Hepatocyte (in vitro differentiated cells): ENCODE data around the gene RPL18.
"Not testable (repeated sequence)": the region's sequence is repeated elsewhere in the genome, so short reads cannot be mapped to it uniquely, and the experiment has no call there.

ENCODE experiments used
- CTCF ChIP-seq: fragments of 200-600 bp; sonication (generic); IDR thresholded peaks from 2 replicates; pipeline ENCODE4 v1.5.1; 2016; ENCODE audit warnings: antibody characterized with exemption, mild to moderate bottlenecking; ENCODE audit not compliant: poor library complexity
- EZH2 ChIP-seq: fragments of 200-600 bp; sonication (generic); IDR thresholded peaks from 2 replicates; pipeline ENCODE4 v1.6.1; 2016; ENCODE audit warnings: antibody characterized with exemption, mild to moderate bottlenecking, borderline replicate concordance
- EZH2phosphoT487 ChIP-seq: fragments of 200-600 bp; sonication (generic); IDR thresholded peaks from one replicate; pipeline ENCODE4 v1.6.1; 2018; ENCODE audit warnings: antibody characterized with exemption, mild to moderate bottlenecking, low read depth, moderate library complexity; ENCODE audit not compliant: unreplicated experiment, severe bottlenecking

GRCh38 chr19:48577908-48578307 lies 41.1 kb downstream of the RPL18 start:
- not testable (repeated sequence) for TF ChIP-seq CTCF, EZH2, EZH2phosphoT487
